ENCODE data around the gene TMCC3.
"Not testable (repeated sequence)": the region's sequence is repeated elsewhere in the genome, so short reads cannot be mapped to it uniquely, and the experiment has no call there.

Gene TMCC3

GRCh38 chr12:94631058-94631457 is 19.3 kb downstream of the TMCC3 start:
- DNase-seq, result peak; percentile 50

- DNase-seq, result no peak
These were observed 21.4 kb downstream of the TMCC3 start for GRCh38 chr12:94628819-94629472.

GRCh38 chr12:94628369-94628768 is 22.0 kb downstream of the TMCC3 start:
- no peak for DNase-seq

GRCh38 chr12:94625531-94625930 is 24.8 kb downstream of the TMCC3 start:
- DNase-seq, result no peak

- DNase-seq, result peak; percentile 21
These were observed 27.0 kb downstream of the TMCC3 start for GRCh38 chr12:94623161-94623920.

GRCh38 chr12:94622475-94622874 is 27.9 kb downstream of the TMCC3 start:
- DNase-seq, result no peak

GRCh38 chr12:94621662-94622359 is 28.5 kb downstream of the TMCC3 start:
- no peak for DNase-seq

- DNase-seq, result no peak
These were observed 29.7 kb downstream of the TMCC3 start for GRCh38 chr12:94620621-94621020.

GRCh38 chr12:94618995-94619695 is 31.2 kb downstream of the TMCC3 start:
- no peak for DNase-seq

- no peak for DNase-seq
These were observed 33.3 kb downstream of the TMCC3 start for GRCh38 chr12:94617101-94617500.

GRCh38 chr12:94616203-94616729 is 34.1 kb downstream of the TMCC3 start:
- no peak for DNase-seq

- DNase-seq, result no peak
These were observed 34.8 kb downstream of the TMCC3 start for GRCh38 chr12:94615260-94616181.

GRCh38 chr12:94614288-94614721 is 36.1 kb downstream of the TMCC3 start:
- no peak for DNase-seq

GRCh38 chr12:94609917-94610443 is 40.4 kb downstream of the TMCC3 start:
- peak; percentile 80 for DNase-seq

GRCh38 chr12:94606810-94607209 is 43.5 kb downstream of the TMCC3 start:
- DNase-seq, result not testable (repeated sequence)

- no peak for DNase-seq
These were observed 46.0 kb downstream of the TMCC3 start for GRCh38 chr12:94604366-94604698.

- peak; percentile 45 for DNase-seq
These were observed 46.7 kb downstream of the TMCC3 start for GRCh38 chr12:94603434-94604365.

GRCh38 chr12:94602024-94602423 is 48.3 kb downstream of the TMCC3 start:
- no peak for DNase-seq

- not testable (repeated sequence) for DNase-seq
These were observed 49.0 kb downstream of the TMCC3 start for GRCh38 chr12:94601307-94601706.

GRCh38 chr12:94599189-94599588 is 51.2 kb downstream of the TMCC3 start:
- no peak for DNase-seq

Data from NCI-H82 (cell line).